ENCODE results near the gene SKI. TPM values are rescaled to one million over a fixed set of nuclear protein-coding genes. Genes with fewer than 3 reads are reported as not detected.
"Not testable (repeated sequence)": the region's sequence is repeated elsewhere in the genome, so short reads cannot be mapped to it uniquely, and the experiment has no call there.

Gene SKI
- polyA plus RNA-seq, 5 donors, result 48.9 to 83.3 (median 58.9) TPM

DNA sequence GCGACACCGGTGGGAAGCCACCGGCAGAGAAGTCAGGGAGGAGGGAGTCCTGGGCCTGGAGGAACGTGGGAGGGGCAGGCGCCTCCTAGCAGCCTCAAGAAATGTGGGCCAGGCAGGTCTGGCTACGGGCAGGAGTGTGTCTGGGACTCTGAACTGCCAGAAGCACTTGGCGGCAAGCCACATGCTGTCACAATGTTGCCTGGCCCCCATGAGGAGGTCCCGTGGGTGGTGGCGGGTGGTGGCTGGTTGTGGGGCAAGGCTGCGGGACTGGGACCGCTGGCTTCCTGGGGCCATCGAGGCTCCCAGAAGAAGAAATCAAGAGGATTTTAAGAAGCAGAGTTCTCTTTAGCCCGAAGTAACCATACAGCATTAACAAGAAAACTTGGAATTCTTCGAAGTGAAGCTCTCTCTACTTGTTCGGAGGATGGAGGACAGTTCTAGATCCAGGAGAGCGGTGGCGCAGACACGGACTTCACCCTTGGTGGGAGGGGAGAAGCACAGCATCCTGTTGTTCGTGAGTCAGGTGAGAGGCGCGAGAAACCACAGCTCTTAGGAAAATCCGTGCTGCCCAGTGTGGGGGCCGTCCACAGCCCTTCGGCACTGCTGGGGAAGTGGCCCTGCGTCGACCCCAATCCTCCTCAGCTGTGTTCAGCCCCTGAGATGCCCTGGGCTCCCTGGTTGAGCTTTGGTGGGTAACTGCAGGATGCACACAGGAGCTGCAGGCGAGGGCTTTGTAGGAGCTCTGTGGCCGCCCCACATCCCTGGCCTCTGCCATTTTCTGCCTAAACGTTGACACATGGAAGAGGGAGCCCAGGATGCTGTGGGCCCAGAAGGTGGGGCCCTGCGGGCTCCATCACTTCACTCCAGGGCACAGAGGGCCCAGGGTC, 12.4 kb downstream of the SKI start:
- DNase-seq, result no peak

DNA sequence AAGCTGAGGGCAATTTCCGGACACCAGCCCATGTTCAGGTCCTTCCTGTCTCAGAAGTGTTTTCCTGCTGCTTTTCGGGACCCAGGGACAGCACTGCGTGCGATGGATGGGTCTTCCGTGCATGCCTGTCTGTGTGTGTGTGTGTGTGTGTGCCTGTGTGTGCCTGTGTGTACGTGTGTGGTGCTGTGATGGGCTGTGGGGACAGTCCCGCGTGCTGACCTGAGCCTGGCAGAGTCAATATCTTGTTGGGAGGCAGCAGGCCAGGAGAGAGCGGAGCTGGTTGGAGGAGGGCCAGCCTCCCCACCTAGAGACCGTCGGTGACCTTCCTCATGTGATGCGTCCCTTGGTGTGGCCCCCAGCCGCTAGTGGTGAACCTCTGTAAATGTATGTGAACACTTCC, 13.7 kb downstream of the SKI start:
- no peak for DNase-seq

DNA sequence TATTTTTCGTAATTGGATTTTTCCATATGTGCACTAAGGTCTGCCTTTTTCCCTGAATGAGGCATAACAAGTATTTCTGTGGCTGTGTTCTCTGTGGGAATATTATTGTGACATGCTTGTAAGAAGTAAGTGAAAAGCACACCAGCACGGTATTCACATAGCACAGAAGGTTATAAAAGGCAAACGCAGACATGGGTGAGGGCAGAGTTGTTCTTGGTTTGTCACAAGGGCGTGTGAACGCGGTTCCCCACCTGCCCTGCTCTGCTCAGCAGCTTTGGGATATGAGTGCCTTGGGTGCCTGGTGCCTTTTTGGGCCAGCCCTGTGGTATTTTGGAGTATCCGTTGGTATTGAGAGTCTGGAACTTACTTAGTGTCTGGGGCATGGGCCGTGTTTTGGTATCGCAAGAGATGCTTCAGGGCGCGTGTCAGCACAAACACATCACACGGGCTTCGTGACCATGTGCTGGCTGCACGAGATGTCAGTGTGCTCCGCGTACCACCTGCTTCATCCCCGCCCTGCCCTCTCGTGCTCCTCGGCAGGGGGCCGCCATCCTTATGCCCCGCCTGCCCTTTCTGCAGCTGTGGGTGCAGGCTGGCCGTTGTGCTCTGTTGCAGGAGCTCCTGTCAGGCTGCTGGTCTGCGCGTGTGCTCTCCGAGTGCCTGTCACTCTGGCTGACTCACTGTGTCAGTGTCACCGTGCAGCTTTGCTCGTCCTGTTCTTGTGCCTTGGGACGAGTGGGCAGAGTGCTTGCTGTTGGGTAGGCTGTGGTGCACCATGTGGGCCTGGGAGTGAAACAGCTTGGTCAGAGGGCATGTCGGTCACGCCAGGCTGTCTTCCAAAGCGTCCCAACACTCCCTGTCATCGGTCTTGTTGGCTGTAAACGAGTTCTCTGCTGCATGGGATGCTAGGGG, 15.0 kb downstream of the SKI start:
- DNase-seq, result no peak

GRCh38 chr1:2247045-2247394, 18.9 kb downstream of the SKI start:
- not testable (repeated sequence) for DNase-seq

- no peak for DNase-seq
Measured at GRCh38 chr1:2247760-2248126, 19.6 kb downstream of the SKI start.

- DNase-seq, result no peak
Measured at GRCh38 chr1:2248127-2248826, 20.2 kb downstream of the SKI start.

DNA sequence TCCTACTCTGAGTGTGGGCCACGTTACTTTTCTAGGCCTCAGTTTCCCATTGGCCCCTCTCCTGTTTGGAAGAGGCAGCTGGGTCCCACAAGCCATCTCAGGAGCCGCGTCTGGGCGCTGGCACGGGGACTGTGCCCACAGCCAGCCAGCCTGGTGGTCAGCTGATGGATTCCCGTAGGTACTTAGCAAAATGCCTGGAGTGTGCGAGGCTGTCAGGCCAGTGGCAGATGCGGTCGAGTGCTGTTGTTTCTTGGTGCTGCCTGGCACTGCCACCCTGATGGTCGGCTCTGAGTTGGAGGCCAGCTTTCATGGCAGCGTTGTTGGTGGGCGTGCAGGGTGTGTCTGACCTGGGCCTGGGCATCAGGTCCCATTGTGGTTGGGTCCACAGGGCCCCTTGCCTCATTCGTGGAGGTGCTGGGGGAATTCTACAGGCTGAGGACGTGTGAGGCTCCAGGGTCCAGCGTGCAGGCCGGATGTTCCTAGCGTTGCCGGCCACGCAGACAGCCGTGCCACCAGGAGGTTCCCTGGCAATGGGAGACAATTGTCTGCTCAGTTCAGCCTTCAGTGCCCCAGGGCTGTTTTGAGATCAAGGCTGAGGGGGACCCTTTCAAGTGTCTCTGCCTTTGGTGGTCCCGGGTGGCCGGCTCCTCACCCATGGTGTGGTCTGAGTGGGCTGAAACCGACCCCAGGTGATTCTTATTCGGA, 20.9 kb downstream of the SKI start:
- DNase-seq, result no peak

DNA sequence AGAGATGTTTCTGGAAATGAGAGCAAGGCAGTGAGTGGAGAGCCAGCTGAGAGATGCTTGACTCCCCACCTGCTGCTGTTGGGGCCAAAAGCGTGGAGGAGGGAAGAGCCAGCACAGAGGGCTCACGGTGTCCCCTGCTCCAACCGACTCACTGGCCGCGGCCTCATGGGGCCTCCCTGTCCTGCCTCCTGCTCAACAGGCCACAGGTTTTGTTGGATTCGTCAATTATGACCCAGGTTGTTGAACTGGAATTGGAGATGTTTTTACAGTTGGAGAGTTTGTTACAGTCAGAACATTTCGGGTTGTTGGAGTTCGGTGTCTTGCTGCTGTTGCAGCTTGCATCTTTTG, 21.4 kb downstream of the SKI start:
- no peak for DNase-seq

GRCh38 chr1:2250721-2251281, 22.7 kb downstream of the SKI start:
- no peak for DNase-seq

DNA sequence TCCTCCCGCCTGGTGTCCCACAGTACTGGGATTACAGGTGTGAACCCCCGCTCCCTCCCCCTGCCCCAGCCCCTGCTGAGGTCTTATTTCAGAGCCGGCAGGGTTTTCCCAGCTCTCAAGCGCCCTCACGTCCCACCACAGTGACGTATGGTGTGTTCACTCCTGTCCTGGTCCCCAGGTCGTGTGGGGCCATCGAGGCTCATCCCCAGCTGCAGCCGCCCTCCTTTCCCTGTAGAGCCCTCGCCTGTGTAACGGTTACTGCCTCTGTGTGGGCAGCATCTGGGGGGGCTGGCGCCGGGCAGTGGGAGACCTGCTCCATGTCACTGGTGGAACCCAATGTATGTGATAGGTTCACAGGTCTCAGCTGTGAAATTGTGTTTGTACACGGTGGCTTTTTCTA, 23.2 kb downstream of the SKI start:
- no peak for DNase-seq

DNA sequence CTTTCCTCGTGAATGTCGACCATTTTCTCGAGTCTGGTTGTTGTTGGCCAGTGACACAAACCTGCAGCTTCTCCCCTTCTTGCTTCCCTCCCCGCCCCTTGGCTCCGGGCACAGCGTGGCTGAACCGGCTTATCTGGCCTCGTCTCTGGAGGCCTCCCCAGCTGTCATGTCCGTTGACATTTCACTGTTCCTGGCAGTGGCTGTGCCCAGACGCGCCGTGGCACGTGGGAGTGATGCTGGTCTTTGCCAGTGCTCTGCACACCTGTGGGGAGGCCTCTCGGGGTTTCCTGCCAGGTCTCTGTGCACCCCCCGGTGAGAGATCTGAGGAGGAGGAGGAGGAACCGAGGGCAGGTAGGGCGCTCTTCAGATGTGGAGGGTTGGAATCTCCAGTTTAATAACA, 23.7 kb downstream of the SKI start:
- DNase-seq, result no peak

DNA sequence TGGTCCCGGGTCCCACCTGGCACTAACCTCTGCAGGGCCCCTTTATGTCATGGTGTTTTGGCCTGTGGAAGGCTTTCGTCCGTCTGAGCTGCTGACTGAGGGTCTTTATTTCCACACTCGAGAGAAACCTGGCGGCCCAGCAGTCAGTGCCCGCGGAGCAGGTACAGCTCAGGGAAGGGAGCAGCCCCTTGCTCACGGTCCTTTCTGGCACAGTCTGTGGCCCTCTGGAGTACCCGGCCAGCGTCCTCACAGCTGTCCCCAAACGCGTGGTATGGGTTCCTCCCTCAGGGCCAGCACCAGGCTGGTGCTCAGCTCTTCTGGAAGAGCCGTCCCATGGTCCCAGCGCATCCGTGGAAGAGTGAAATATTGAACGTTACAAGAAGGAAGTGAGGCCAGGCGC, 24.3 kb downstream of the SKI start:
- no peak for DNase-seq

DNA sequence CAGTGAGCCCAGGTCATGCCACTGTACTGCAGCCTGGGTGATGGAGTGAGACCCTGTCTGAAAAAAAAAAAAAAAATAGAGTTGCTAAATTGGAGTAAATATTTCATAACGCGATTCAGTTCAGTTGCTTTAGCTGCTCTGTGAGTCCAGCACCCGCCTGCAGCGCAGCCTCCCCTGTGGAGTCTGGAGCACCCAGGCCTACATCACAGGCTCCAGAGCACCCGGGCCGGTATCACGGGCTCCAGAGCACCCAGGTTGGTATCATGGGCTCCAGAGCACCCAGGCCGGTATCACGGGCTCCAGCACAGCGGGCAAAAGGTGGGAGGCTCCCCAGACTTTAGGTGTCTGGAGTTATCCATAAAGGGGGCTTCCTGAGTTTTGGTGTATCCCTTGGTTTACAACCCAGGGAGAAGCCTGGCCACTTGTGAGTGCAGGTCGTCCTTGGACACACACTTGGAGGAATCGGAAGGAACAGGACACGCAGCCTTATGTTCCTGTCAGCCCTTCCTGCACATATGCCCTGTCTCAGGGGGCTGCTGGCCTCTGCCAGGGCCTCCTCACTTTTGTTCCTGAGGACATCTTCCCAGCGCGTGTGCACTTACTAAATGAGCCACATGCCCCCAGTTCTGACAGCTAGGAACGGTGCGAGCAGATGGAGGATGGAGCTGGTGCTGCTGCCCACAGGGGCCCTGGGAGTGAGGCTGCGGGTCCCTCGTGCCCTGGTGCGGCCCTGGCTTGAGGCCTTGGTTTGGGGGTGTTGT, 25.1 kb downstream of the SKI start:
- no peak for DNase-seq

GRCh38 chr1:2253797-2254480, 25.8 kb downstream of the SKI start:
- DNase-seq, result no peak

GRCh38 chr1:2255047-2255419, 26.9 kb downstream of the SKI start:
- no peak for DNase-seq

DNA sequence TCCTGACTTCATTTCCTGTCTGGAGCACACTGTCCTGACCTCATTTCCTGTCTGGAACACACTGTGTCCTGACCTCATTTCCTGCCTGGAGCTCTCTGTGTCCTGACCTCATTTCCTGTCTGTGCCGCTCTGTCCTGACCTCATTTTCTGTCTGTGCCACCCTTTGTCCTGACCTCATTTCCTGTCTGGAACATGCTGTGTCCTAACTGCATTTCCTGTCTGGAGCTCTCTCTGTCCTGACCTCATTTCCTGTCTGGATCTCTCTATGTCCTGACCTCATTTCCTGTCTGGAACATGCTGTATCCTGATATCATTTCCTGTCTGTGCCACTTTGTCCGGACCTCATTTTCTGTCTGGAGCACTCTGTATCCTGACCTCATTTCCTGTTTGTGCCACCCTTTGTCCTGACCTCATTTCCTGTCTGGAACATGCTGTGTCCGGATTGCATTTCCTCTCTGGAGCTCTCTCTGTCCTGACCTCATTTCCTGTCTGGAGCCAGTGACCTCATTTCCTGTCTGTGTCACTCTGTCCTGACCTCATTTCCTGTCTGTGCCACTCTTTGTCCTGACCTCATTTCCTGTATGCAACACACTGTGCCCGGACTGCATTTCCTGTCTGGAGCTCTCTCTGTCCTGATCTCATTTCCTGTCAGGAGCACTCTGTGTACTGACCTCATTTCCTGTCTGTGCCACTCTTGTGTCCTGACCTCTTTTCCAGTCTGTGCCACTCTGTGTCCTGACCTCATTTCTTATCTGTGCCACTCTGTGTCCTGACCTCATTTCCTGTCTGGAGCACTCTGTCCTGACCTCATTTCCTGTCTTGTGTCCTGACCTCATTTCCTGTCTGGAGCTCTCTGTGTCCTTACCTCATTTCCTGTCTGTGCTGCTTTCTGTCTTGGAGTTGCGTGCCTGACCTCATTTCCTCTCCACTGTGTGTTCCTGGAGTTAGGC, 27.6 kb downstream of the SKI start:
- DNase-seq, result no peak

GRCh38 chr1:2256435-2257244, 28.5 kb downstream of the SKI start:
- no peak for DNase-seq

DNA sequence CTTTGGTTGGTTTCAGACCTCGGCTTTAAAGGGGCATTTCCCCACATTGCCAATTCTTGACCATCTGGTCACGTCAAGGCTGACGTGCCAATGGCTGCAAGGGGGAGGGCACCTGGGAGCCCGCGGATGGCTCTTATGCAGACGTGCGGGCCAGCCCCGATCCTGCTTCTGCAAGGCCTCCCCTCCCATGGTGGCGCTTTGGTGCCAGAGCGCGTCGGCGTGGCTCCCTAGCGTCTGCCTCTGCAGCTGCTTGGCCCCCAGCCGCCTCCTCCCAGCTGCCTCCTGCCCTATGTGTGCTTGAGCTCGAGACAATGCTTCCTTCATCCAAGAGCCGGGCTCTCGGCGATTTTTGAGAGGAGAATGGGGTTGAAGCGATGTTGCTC, 29.1 kb downstream of the SKI start:
- no peak for DNase-seq
